Endothelial cell (in vitro differentiated cells): ENCODE results near the gene DNHD1. TPM values are rescaled to one million over a fixed set of nuclear protein-coding genes. Genes with fewer than 3 reads are reported as not detected.

ENCODE experiments used
- DNase-seq: peaks from one replicate; pipeline ENCODE4 v3.0.0; 2021; ENCODE audit warnings: low spot score
- H3K27ac Mint-ChIP-seq: one replicate; pipeline ENCODE4 v1.8.0; 2021; ENCODE audit warnings: mixed read lengths, inconsistent platforms; ENCODE audit not compliant: unreplicated experiment
- H3K27me3 Mint-ChIP-seq: one replicate; pipeline ENCODE4 v1.8.0; 2021; ENCODE audit warnings: mild to moderate bottlenecking, moderate library complexity, mixed read lengths, inconsistent platforms; ENCODE audit not compliant: unreplicated experiment
- H3K36me3 Mint-ChIP-seq: one replicate; pipeline ENCODE4 v1.8.0; 2021; ENCODE audit warnings: mild to moderate bottlenecking, low read depth, mixed read lengths, inconsistent platforms; ENCODE audit not compliant: unreplicated experiment
- H3K4me1 Mint-ChIP-seq: one replicate; pipeline ENCODE4 v1.8.0; 2021; ENCODE audit warnings: mild to moderate bottlenecking, mixed read lengths, inconsistent platforms; ENCODE audit not compliant: unreplicated experiment
- H3K4me3 Mint-ChIP-seq: one replicate; pipeline ENCODE4 v1.8.0; 2021; ENCODE audit warnings: mild to moderate bottlenecking, mixed read lengths, inconsistent platforms; ENCODE audit not compliant: unreplicated experiment
- H3K9me3 Mint-ChIP-seq: one replicate; pipeline ENCODE4 v1.8.0; 2021; ENCODE audit warnings: mixed read lengths, inconsistent platforms; ENCODE audit not compliant: unreplicated experiment
- CTCF ChIP-seq: fragments of 200-600 bp; sonication (generic); IDR thresholded peaks from one replicate; pipeline ENCODE4 v1.5.0; 2021; ENCODE audit warnings: antibody characterized with exemption; ENCODE audit not compliant: unreplicated experiment
- total RNA-seq: library from RNA; stranded (reverse); fragmentation: NEBNext Ultra II Directional; extraction: Animal tissue kit (Norgen Biotek cat#: 25700); gene quantifications from one replicate; pipeline ENCODE4 v1.2.1, GENCODE V29; 2021; ENCODE audit not compliant: unreplicated experiment

The DNHD1 gene
- total RNA-seq, 1 donor from 2014 or later, result 8.5 TPM

GRCh38 chr11:6612213-6613041 lies 115.3 kb downstream of the DNHD1 start, which contains the start of gene TAF10:
TAF10 (minus strand) TSS chr11:6612216; CDS start chr11:6612189, 27 bp downstream.
- peaks cover 49% of the 10 kb centered on the region for H3K36me3 Mint-ChIP-seq
- no peaks in the 10 kb centered on the region for H3K9me3 Mint-ChIP-seq
- H3K4me1 Mint-ChIP-seq, result peaks cover 24% of the 10 kb centered on the region
- peak within 1 kb of the TSS; percentile 90 for H3K4me3 Mint-ChIP-seq
- peak; percentile 43 for TF ChIP-seq CTCF
- DNase-seq, result peak; percentile 94
- peaks cover 9% of the 10 kb centered on the region for H3K27me3 Mint-ChIP-seq
- H3K27ac Mint-ChIP-seq, result peak within 1 kb of the TSS; percentile 96

- Mint-ChIP-seq H3K4me1 (peaks cover 15% of the 10 kb centered on the region), H3K9me3 (no peaks in the 10 kb centered on the region), H3K36me3 (peaks cover 41% of the 10 kb centered on the region), H3K27me3 (peaks cover 11% of the 10 kb centered on the region), H3K4me3 (no peak overlapping the region), H3K27ac (no peak overlapping the region)
- no peak for TF ChIP-seq CTCF
- no peak for DNase-seq
These were observed 116.4 kb downstream of the DNHD1 start for GRCh38 chr11:6613496-6613895.

GRCh38 chr11:6614446-6614845 lies 117.4 kb downstream of the DNHD1 start:
- Mint-ChIP-seq H3K9me3 (no peaks in the 10 kb centered on the region), H3K4me1 (peaks cover 10% of the 10 kb centered on the region), H3K4me3 (peak overlapping the region; percentile 5), H3K27ac (no peak overlapping the region), H3K27me3 (peaks cover 10% of the 10 kb centered on the region), H3K36me3 (peaks cover 32% of the 10 kb centered on the region)
- no peak for TF ChIP-seq CTCF
- DNase-seq, result no peak

- peaks cover 7% of the 10 kb centered on the region for H3K27me3 Mint-ChIP-seq
- H3K27ac Mint-ChIP-seq, result no peak overlapping the region
- TF ChIP-seq CTCF, result no peak
- no peak for DNase-seq
- H3K9me3 Mint-ChIP-seq, result no peaks in the 10 kb centered on the region
- H3K4me1 Mint-ChIP-seq, result peaks cover 5% of the 10 kb centered on the region
- peaks cover 26% of the 10 kb centered on the region for H3K36me3 Mint-ChIP-seq
- H3K4me3 Mint-ChIP-seq, result no peak overlapping the region
These were observed 118.0 kb downstream of the DNHD1 start for GRCh38 chr11:6615046-6615445.
